Natural killer cell (primary cell): ENCODE data around the gene QTRT2. TPM values are rescaled to one million over a fixed set of nuclear protein-coding genes. Genes with fewer than 3 reads are reported as not detected.

ENCODE experiments used
- ATAC-seq, 3 donors: fragments of 150-1000 bp in 2 of 3; fragments of 200-7000 bp in 1 of 3; cut with Tn5 transposase; 1 replicate in 1 of 3; 2 replicates in 2 of 3; pipeline ENCODE4 v1.10.0; 2021; ENCODE audit warnings: mild to moderate bottlenecking in 2 of 3, moderate library complexity in 2 of 3
- DNase-seq, 2 donors: peaks; one replicate each; pipeline versions ENCODE4 v3.0.0 to v3.0.0-alpha.2; 2013 to 2021; ENCODE audit warnings: mixed read lengths in 1 of 2
- H3K27ac ChIP-seq: one replicate; pipeline ENCODE4 v1.5.1; 2013; ENCODE audit warnings: mild to moderate bottlenecking, low read length
- H3K27me3 ChIP-seq: one replicate; pipeline ENCODE4 v1.6.1; 2013; ENCODE audit warnings: low read length; ENCODE audit not compliant: control insufficient read depth, insufficient read depth
- H3K36me3 ChIP-seq: one replicate; pipeline ENCODE4 v1.6.1; 2013; ENCODE audit warnings: low read length; ENCODE audit not compliant: control insufficient read depth, insufficient read depth
- H3K4me1 ChIP-seq: one replicate; pipeline ENCODE4 v1.6.1; 2013; ENCODE audit warnings: low read length; ENCODE audit not compliant: control insufficient read depth, insufficient read depth
- H3K4me3 ChIP-seq: one replicate; pipeline ENCODE4 v1.5.1; 2013; ENCODE audit warnings: low read length
- H3K9me3 ChIP-seq: one replicate; pipeline ENCODE4 v1.6.1; 2013; ENCODE audit warnings: low read length; ENCODE audit not compliant: control insufficient read depth, insufficient read depth
- H3K27ac Mint-ChIP-seq, 2 donors: one replicate each; pipeline ENCODE4 v1.8.0; 2022; ENCODE audit warnings: mild to moderate bottlenecking in 2 of 2, mixed read lengths in 2 of 2, moderate library complexity in 1 of 2
- H3K27me3 Mint-ChIP-seq, 2 donors: one replicate each; pipeline ENCODE4 v1.8.0; 2022; ENCODE audit warnings: low read depth in 2 of 2, mixed read lengths in 2 of 2
- H3K36me3 Mint-ChIP-seq: one replicate; pipeline ENCODE4 v1.8.0; 2022; ENCODE audit warnings: mixed read lengths
- H3K4me1 Mint-ChIP-seq, 2 donors: one replicate each; pipeline ENCODE4 v1.8.0; 2022; ENCODE audit warnings: mixed read lengths in 2 of 2
- H3K4me3 Mint-ChIP-seq: one replicate; pipeline ENCODE4 v1.8.0; 2022; ENCODE audit warnings: mild to moderate bottlenecking, moderate library complexity, mixed read lengths
- H3K9me3 Mint-ChIP-seq, 2 donors: one replicate each; pipeline ENCODE4 v1.8.0; 2022; ENCODE audit warnings: mixed read lengths in 2 of 2
- WGBS: methylation state at CpG from one replicate; pipeline ENCODE4 v1.1.7; 2013; ENCODE audit warnings: missing lambda C conversion rate; ENCODE audit not compliant: insufficient coverage; 5-methylcytosine and 5-hydroxymethylcytosine counted together
- intact Hi-C: fragments of 100-400 bp; cut with micrococcal nuclease; formaldehyde crosslinking; loops from one replicate; pipeline ENCODE4 v1.14.2; 2022
- total RNA-seq, 4 donors: library from RNA; stranded (reverse); fragments of 120-200 nt in 1 of 4; gene quantifications; one replicate each; pipeline versions ENCODE4 v1.2.3 to v1.2.4, GENCODE V29; 2013 to 2022
- TF ChIP-seq, protein P1 (sequence below): fragments of 200-600 bp; IDR thresholded peaks from one replicate; pipeline ENCODE4 v1.8.0; 2022; ENCODE audit warnings: antibody characterized with exemption

QTRT2 gene
- total RNA-seq, 3 donors from 2014 or later (not counting 1 experiment from before 2014, with no cell fraction given): 30.1 to 33.4 (median 30.5) TPM

DNA sequence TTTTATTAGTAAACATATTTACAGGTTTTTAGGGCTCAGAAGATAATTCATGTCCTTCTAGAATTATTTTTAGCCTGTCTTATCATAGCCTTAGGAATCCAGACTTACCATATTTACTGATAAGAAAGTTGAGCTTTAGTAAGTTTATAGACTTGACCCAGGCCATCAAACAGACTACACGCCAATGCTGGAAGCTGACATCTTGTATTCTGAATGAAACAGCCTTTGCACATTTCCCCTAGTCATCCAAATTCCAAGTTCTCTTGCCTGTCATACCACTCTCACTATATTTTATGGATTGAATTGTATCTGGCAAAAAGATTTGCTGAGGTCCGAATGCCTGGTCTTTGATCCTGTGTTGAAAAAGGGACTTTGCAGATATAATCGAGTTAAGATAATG is 63.7 kb downstream of the QTRT2 start:
- DNase-seq: no peak
- Histone ChIP-seq H3K4me1 (no peaks in the 10 kb centered on the region), H3K9me3 (no peaks in the 10 kb centered on the region), H3K4me3 (no peak overlapping the region), H3K36me3 (no peaks in the 10 kb centered on the region), H3K27me3 (no peaks in the 10 kb centered on the region), H3K27ac (no peak overlapping the region)
- Mint-ChIP-seq H3K27ac (no peak overlapping the region), H3K9me3 (no peaks in the 10 kb centered on the region), H3K36me3 (no peaks in the 10 kb centered on the region), H3K4me3 (no peak overlapping the region), H3K4me1 (no peaks in the 10 kb centered on the region), H3K27me3 (no peaks in the 10 kb centered on the region)
- 100% methylated on average over 2 of the region's 3 CpGs for WGBS
- no peak for ATAC-seq
- TF ChIP-seq, protein P1, sequence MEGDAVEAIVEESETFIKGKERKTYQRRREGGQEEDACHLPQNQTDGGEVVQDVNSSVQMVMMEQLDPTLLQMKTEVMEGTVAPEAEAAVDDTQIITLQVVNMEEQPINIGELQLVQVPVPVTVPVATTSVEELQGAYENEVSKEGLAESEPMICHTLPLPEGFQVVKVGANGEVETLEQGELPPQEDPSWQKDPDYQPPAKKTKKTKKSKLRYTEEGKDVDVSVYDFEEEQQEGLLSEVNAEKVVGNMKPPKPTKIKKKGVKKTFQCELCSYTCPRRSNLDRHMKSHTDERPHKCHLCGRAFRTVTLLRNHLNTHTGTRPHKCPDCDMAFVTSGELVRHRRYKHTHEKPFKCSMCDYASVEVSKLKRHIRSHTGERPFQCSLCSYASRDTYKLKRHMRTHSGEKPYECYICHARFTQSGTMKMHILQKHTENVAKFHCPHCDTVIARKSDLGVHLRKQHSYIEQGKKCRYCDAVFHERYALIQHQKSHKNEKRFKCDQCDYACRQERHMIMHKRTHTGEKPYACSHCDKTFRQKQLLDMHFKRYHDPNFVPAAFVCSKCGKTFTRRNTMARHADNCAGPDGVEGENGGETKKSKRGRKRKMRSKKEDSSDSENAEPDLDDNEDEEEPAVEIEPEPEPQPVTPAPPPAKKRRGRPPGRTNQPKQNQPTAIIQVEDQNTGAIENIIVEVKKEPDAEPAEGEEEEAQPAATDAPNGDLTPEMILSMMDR: no peak
- intact Hi-C loops: no loop called here

DNA sequence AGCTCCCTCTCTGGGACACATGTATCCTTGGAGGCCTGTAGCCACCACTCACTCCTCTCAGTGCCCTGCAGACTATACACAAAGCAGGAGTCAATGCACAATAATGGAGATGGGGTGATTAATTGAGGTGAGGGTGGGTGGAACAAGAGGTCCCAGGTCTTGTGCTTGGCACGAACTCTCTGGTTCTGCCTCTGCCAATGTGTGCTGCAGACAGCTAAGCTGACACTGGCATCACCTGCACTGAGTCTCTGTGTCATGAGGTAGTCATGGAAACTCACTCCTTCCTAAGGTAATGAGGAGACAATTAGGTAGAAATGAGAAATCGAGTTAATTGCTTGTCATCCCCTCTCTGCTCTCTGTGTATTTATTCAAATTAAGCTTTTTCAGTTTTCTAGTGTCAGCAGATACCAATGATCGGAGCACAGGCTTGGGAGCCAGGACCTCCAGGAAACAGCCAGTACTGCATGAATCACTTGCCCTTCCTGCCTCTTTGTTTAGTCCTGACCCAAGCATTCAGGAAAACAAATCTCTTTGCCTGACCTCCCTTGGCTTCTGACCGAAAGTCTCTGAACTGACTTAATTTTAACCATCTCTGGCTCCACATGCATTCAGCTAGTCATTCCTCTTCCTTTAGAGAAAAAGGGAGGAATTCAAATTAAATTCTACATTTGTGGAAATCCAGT is 65.6 kb downstream of the QTRT2 start:
- no peak overlapping the region for H3K4me3 ChIP-seq
- no peaks in the 10 kb centered on the region for H3K9me3 Mint-ChIP-seq
- no peaks in the 10 kb centered on the region for H3K36me3 Mint-ChIP-seq
- ATAC-seq (no peak), DNase-seq (no peak)
- H3K36me3 ChIP-seq: no peaks in the 10 kb centered on the region
- H3K4me1 Mint-ChIP-seq: no peaks in the 10 kb centered on the region
- no peaks in the 10 kb centered on the region for H3K27me3 ChIP-seq
- intact Hi-C loops: no loop called here
- H3K4me1 ChIP-seq: no peaks in the 10 kb centered on the region
- 86% methylated on average over 3 of the region's 4 CpGs for WGBS
- no peak overlapping the region for H3K4me3 Mint-ChIP-seq
- H3K27ac ChIP-seq: no peak overlapping the region
- no peaks in the 10 kb centered on the region for H3K27me3 Mint-ChIP-seq
- H3K9me3 ChIP-seq: no peaks in the 10 kb centered on the region
- TF ChIP-seq, protein P1: no peak
- H3K27ac Mint-ChIP-seq: no peak overlapping the region

- no peaks in the 10 kb centered on the region for H3K36me3 ChIP-seq
- ATAC-seq (no peak), DNase-seq (no peak)
- Mint-ChIP-seq H3K9me3 (no peaks in the 10 kb centered on the region), H3K4me1 (no peaks in the 10 kb centered on the region), H3K36me3 (no peaks in the 10 kb centered on the region), H3K27ac (no peak overlapping the region), H3K4me3 (no peak overlapping the region), H3K27me3 (no peaks in the 10 kb centered on the region)
- intact Hi-C loops: no loop called here
- H3K9me3 ChIP-seq: no peaks in the 10 kb centered on the region
- no peaks in the 10 kb centered on the region for H3K27me3 ChIP-seq
- no CpG with 5 or more reads among the region's 1 CpG for WGBS
- no peak overlapping the region for H3K27ac ChIP-seq
- no peak overlapping the region for H3K4me3 ChIP-seq
- TF ChIP-seq, protein P1: no peak
- H3K4me1 ChIP-seq: no peaks in the 10 kb centered on the region
Measured at GRCh38 chr3:114126461-114126860, 69.9 kb downstream of the QTRT2 start.

GRCh38 chr3:114127517-114127916 is 71.0 kb downstream of the QTRT2 start:
- Histone ChIP-seq H3K27ac (no peak overlapping the region), H3K27me3 (no peaks in the 10 kb centered on the region), H3K9me3 (no peaks in the 10 kb centered on the region), H3K4me1 (no peaks in the 10 kb centered on the region), H3K36me3 (no peaks in the 10 kb centered on the region), H3K4me3 (no peak overlapping the region)
- Mint-ChIP-seq H3K4me1 (no peaks in the 10 kb centered on the region), H3K4me3 (no peak overlapping the region), H3K36me3 (no peaks in the 10 kb centered on the region), H3K27me3 (peaks cover 0 to 4% of the 10 kb centered on the region in 2 donors), H3K9me3 (no peaks in the 10 kb centered on the region), H3K27ac (no peak overlapping the region)
- DNase-seq (no peak), ATAC-seq (no peak)
- intact Hi-C loops: no loop called here
- 100% methylated on average over 1 of the region's 3 CpGs for WGBS
- TF ChIP-seq, protein P1: no peak
